SK-MEL-5 (cell line): Measurements from ENCODE around the gene POGZ. TPM values are rescaled to one million over a fixed set of nuclear protein-coding genes. Genes with fewer than 3 reads are reported as not detected.

Experiments used
- DNase-seq: peaks from one replicate; pipeline ENCODE4 v3.0.0-alpha.2; 2016; ENCODE audit warnings: low read depth, low spot score
- in situ Hi-C: cut with HindIII; loops from 2 replicates; pipeline ENCODE4 v1.10.0; 2016; ENCODE audit warnings: low sequenced_read_pairs, high pct_unique_total_duplicates, low pct_unique_long_range_greater_than_20kb
- polyA plus RNA-seq, 2 experiments: library from polyadenylated mRNA; depleted of rRNA; stranded (reverse); fragments of >200 nt; gene quantifications; 2 replicates each; pipeline ENCODE4 v1.2.3, GENCODE V29; 2015
- total RNA-seq: library from RNA; depleted of rRNA; stranded (reverse); fragments of >200 nt; shearing (Covaris generic); gene quantifications from 2 replicates; pipeline ENCODE4 v1.2.3, GENCODE V29; 2014; rRNA removed

POGZ gene
- 25.3 and 25.5 TPM in 2 replicates for total RNA-seq
- 33.3 and 51.0 TPM in 2 replicates for polyA plus RNA-seq (2015; cell fraction: cytosol; rRNA removed)
- polyA plus RNA-seq (2015; cell fraction: nucleus; rRNA removed), result 239 and 241 TPM in 2 replicates

- in situ Hi-C loops, result no loop called here
- DNase-seq, result peak; percentile 97
Measured at GRCh38 chr1:151459331-151460046, at the start of gene POGZ. TSS of gene POGZ (minus strand) at chr1:151459494. CDS start at chr1:151442204, 17,290 bp downstream.

GRCh38 chr1:151508833-151509232 is 49.5 kb upstream of the POGZ start:
- in situ Hi-C loops, result no loop called here
- DNase-seq, result no peak

GRCh38 chr1:151504759-151505158 is 45.5 kb upstream of the POGZ start:
- in situ Hi-C loops, result no loop called here

GRCh38 chr1:151504252-151504651 is 45.0 kb upstream of the POGZ start:
- no peak for DNase-seq
- in situ Hi-C loops, result no loop called here

More at GRCh38 chr1:151504759-151505158, 45.5 kb upstream of the POGZ start:
- no peak for DNase-seq

- in situ Hi-C loops, result no loop called here
- no peak for DNase-seq
Measured at GRCh38 chr1:151502859-151503780, 43.8 kb upstream of the POGZ start.

GRCh38 chr1:151502035-151502700 is 42.9 kb upstream of the POGZ start:
- in situ Hi-C loops, result no loop called here
- no peak for DNase-seq

- in situ Hi-C loops, result no loop called here
Measured at GRCh38 chr1:151501474-151501873, 42.2 kb upstream of the POGZ start.

GRCh38 chr1:151499930-151500329 is 40.6 kb upstream of the POGZ start:
- in situ Hi-C loops, result no loop called here

More at GRCh38 chr1:151501474-151501873, 42.2 kb upstream of the POGZ start:
- peak; percentile 57 for DNase-seq

GRCh38 chr1:151499365-151499764 is 40.1 kb upstream of the POGZ start:
- in situ Hi-C loops, result no loop called here
- DNase-seq, result no peak

More at GRCh38 chr1:151499930-151500329, 40.6 kb upstream of the POGZ start:
- DNase-seq, result no peak

- peak; percentile 81 for DNase-seq
- in situ Hi-C loops, result no loop called here
Measured at GRCh38 chr1:151495316-151495715, 36.0 kb upstream of the POGZ start.

- in situ Hi-C loops, result no loop called here
Measured at GRCh38 chr1:151494741-151495281, 35.5 kb upstream of the POGZ start.

GRCh38 chr1:151493042-151493441 is 33.7 kb upstream of the POGZ start:
- DNase-seq, result no peak
- in situ Hi-C loops, result no loop called here

More at GRCh38 chr1:151494741-151495281, 35.5 kb upstream of the POGZ start:
- DNase-seq, result peak; percentile 70

- in situ Hi-C loops, result no loop called here
Measured at GRCh38 chr1:151492120-151492519, 32.8 kb upstream of the POGZ start.

GRCh38 chr1:151491641-151492040 is 32.3 kb upstream of the POGZ start:
- in situ Hi-C loops, result no loop called here
- no peak for DNase-seq

More at GRCh38 chr1:151492120-151492519, 32.8 kb upstream of the POGZ start:
- DNase-seq, result no peak

- in situ Hi-C loops, result no loop called here
- DNase-seq, result no peak
Measured at GRCh38 chr1:151486557-151486956, 27.3 kb upstream of the POGZ start.

- peak; percentile 75 for DNase-seq
- in situ Hi-C loops, result no loop called here
Measured at GRCh38 chr1:151485685-151486255, 26.5 kb upstream of the POGZ start.

- DNase-seq, result no peak
- in situ Hi-C loops, result no loop called here
Measured at GRCh38 chr1:151482017-151482416, 22.7 kb upstream of the POGZ start.
